ENCODE measurements around the gene MZF1. TPM values are rescaled to one million over a fixed set of nuclear protein-coding genes. Genes with fewer than 3 reads are reported as not detected.
A peak's percentile ranks its signal among the peaks of the same experiment; 100 is the strongest.

Gene MZF1
- total and polyA plus RNA-seq, 10 of the 15 experiments (the other 5 are each of a cell fraction or from before 2014, with no cell fraction given) = 0.38 to 14.7 (median 7.2) TPM

GRCh38 chr19:58572026-58572817, 913 bp downstream of the MZF1 start (continued):
- TF ChIP-seq, protein P1, sequence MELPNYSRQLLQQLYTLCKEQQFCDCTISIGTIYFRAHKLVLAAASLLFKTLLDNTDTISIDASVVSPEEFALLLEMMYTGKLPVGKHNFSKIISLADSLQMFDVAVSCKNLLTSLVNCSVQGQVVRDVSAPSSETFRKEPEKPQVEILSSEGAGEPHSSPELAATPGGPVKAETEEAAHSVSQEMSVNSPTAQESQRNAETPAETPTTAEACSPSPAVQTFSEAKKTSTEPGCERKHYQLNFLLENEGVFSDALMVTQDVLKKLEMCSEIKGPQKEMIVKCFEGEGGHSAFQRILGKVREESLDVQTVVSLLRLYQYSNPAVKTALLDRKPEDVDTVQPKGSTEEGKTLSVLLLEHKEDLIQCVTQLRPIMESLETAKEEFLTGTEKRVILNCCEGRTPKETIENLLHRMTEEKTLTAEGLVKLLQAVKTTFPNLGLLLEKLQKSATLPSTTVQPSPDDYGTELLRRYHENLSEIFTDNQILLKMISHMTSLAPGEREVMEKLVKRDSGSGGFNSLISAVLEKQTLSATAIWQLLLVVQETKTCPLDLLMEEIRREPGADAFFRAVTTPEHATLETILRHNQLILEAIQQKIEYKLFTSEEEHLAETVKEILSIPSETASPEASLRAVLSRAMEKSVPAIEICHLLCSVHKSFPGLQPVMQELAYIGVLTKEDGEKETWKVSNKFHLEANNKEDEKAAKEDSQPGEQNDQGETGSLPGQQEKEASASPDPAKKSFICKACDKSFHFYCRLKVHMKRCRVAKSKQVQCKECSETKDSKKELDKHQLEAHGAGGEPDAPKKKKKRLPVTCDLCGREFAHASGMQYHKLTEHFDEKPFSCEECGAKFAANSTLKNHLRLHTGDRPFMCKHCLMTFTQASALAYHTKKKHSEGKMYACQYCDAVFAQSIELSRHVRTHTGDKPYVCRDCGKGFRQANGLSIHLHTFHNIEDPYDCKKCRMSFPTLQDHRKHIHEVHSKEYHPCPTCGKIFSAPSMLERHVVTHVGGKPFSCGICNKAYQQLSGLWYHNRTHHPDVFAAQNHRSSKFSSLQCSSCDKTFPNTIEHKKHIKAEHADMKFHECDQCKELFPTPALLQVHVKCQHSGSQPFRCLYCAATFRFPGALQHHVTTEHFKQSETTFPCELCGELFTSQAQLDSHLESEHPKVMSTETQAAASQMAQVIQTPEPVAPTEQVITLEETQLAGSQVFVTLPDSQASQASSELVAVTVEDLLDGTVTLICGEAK (IDR thresholded peaks at IDR 0.05; ENCODE audit: borderline replicate concordance) = peak; percentile 91; the same call in 1 of the 2 replicates
- TF ChIP-seq YY1 (IDR thresholded peaks at IDR 0.05; ENCODE audit: low read depth, low read length) (peak; percentile 92), NRF1 (conservative IDR thresholded peaks at IDR 0.05; ENCODE audit: low read depth, low read length) (no peak), SIX5 (IDR thresholded peaks at IDR 0.05; ENCODE audit: low read depth, low read length, severe bottlenecking) (peak; percentile 81), KAT2A (conservative IDR thresholded peaks at IDR 0.05; ENCODE audit: control insufficient read depth, low read depth, low read length) (no peak), RAD51 (IDR thresholded peaks at IDR 0.05) (no peak), POLR2AphosphoS5 (IDR thresholded peaks at IDR 0.05; ENCODE audit: low read length) (no peak), SUPT20H (IDR thresholded peaks at IDR 0.05; ENCODE audit: borderline replicate concordance, control insufficient read depth, low read depth, low read length) (no peak), BCL3 (IDR thresholded peaks at IDR 0.05; ENCODE audit: borderline replicate concordance, insufficient read depth, low read depth, low read length, poor library complexity, severe bottlenecking) (no peak), PAX8 (IDR thresholded peaks at IDR 0.05) (no peak), TCF3 (IDR thresholded peaks at IDR 0.05; ENCODE audit: borderline replicate concordance, insufficient read depth, low read depth, low read length) (no peak), GABPA (IDR thresholded peaks at IDR 0.05; ENCODE audit: low read depth) (peak; percentile 90; the same call in 1 of the 2 replicates), SRF (IDR thresholded peaks at IDR 0.05; ENCODE audit: low read depth in 2 of 2, low read length in 2 of 2) (no peak), FOXM1 (IDR thresholded peaks at IDR 0.05; ENCODE audit: low read depth, low read length) (no peak)
- TF ChIP-seq, protein P2, sequence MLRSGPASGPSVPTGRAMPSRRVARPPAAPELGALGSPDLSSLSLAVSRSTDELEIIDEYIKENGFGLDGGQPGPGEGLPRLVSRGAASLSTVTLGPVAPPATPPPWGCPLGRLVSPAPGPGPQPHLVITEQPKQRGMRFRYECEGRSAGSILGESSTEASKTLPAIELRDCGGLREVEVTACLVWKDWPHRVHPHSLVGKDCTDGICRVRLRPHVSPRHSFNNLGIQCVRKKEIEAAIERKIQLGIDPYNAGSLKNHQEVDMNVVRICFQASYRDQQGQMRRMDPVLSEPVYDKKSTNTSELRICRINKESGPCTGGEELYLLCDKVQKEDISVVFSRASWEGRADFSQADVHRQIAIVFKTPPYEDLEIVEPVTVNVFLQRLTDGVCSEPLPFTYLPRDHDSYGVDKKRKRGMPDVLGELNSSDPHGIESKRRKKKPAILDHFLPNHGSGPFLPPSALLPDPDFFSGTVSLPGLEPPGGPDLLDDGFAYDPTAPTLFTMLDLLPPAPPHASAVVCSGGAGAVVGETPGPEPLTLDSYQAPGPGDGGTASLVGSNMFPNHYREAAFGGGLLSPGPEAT (IDR thresholded peaks at IDR 0.05; ENCODE audit: low read depth) = 0 out of 2 replicates have a peak, but pooled peaks have one; percentile 22
- TF ChIP-seq, protein P3, sequence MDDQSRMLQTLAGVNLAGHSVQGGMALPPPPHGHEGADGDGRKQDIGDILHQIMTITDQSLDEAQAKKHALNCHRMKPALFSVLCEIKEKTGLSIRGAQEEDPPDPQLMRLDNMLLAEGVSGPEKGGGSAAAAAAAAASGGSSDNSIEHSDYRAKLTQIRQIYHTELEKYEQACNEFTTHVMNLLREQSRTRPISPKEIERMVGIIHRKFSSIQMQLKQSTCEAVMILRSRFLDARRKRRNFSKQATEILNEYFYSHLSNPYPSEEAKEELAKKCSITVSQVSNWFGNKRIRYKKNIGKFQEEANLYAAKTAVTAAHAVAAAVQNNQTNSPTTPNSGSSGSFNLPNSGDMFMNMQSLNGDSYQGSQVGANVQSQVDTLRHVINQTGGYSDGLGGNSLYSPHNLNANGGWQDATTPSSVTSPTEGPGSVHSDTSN (IDR thresholded peaks at IDR 0.05; ENCODE audit: insufficient replicate concordance, low read depth, low read length) = no peak
